Keratinocyte (primary cell): Measurements from ENCODE around the gene LEUTX. TPM values are rescaled to one million over a fixed set of nuclear protein-coding genes. Genes with fewer than 3 reads are reported as not detected.

Source experiments
- DNase-seq: peaks from one replicate; pipeline ENCODE4 v3.0.0-alpha.2; 2011; ENCODE audit warnings: low read depth, missing footprints, low spot score
- FAIRE-seq: peaks from 2 replicates; lab custom pipeline; 2011; peaks lifted over from hg19 to GRCh38; lab: Jason Lieb, UNC
- H2AFZ ChIP-seq: 2 replicates; pipeline ENCODE4 v1.6.0; 2012; ENCODE audit warnings: low read length, control low read depth, inconsistent platforms; ENCODE audit not compliant: control insufficient read depth
- H3K27ac ChIP-seq: 2 replicates; pipeline ENCODE4 v1.5.1; 2011; ENCODE audit warnings: low read length; ENCODE audit not compliant: control insufficient read depth, insufficient read depth
- H3K27me3 ChIP-seq: 3 replicates; pipeline ENCODE4 v1.6.0; 2011; ENCODE audit warnings: low read length; ENCODE audit not compliant: control insufficient read depth, insufficient read depth; ENCODE audit errors: extremely low read depth
- H3K36me3 ChIP-seq, 2 experiments: 2 replicates in 1 of 2; 3 replicates in 1 of 2; pipeline ENCODE4 v1.5.1; 2011; ENCODE audit warnings: low read length in 2 of 2, mild to moderate bottlenecking in 1 of 2; ENCODE audit not compliant: control insufficient read depth in 2 of 2, insufficient read depth in 2 of 2; ENCODE audit errors: extremely low read depth in 1 of 2
- H3K4me1 ChIP-seq: 3 replicates; pipeline ENCODE4 v1.5.1; 2011; ENCODE audit warnings: low read length; ENCODE audit not compliant: control insufficient read depth, insufficient read depth; ENCODE audit errors: extremely low read depth
- H3K4me2 ChIP-seq: 3 replicates; pipeline ENCODE4 v1.6.0; 2011; ENCODE audit warnings: low read depth, low read length; ENCODE audit not compliant: control insufficient read depth, insufficient read depth; ENCODE audit errors: extremely low read depth
- H3K4me3 ChIP-seq, 3 experiments: fragments of 200-600 bp in 1 of 3; sonication (generic) in 1 of 3; 2 replicates in 2 of 3; 3 replicates in 1 of 3; pipeline ENCODE4 v1.5.1; 2011 to 2016; ENCODE audit warnings: low read length in 3 of 3, mild to moderate bottlenecking in 3 of 3, control low read depth in 2 of 3, inconsistent platforms in 1 of 3, low read depth in 1 of 3, mixed read lengths in 1 of 3, mixed run types in 1 of 3, moderate library complexity in 1 of 3; ENCODE audit not compliant: control insufficient read depth in 2 of 3, insufficient read depth in 2 of 3; ENCODE audit errors: extremely low read depth in 1 of 3
- H3K79me2 ChIP-seq: 2 replicates; pipeline ENCODE4 v1.6.0; 2012; ENCODE audit warnings: low read length; ENCODE audit not compliant: control insufficient read depth, insufficient read depth
- H3K9ac ChIP-seq: 3 replicates; pipeline ENCODE4 v1.6.0; 2011; ENCODE audit warnings: low read length; ENCODE audit not compliant: control insufficient read depth, insufficient read depth; ENCODE audit errors: extremely low read depth
- H3K9me1 ChIP-seq: 3 replicates; pipeline ENCODE4 v1.6.0; 2011; ENCODE audit warnings: low read length; ENCODE audit not compliant: control insufficient read depth, insufficient read depth; ENCODE audit errors: extremely low read depth
- H3K9me3 ChIP-seq: 2 replicates; pipeline ENCODE4 v1.5.1; 2012; ENCODE audit warnings: low read depth, low read length; ENCODE audit not compliant: control insufficient read depth
- H4K20me1 ChIP-seq: 3 replicates; pipeline ENCODE4 v1.6.0; 2011; ENCODE audit warnings: low read length; ENCODE audit not compliant: control insufficient read depth, insufficient read depth; ENCODE audit errors: extremely low read depth
- EZH2 ChIP-seq: IDR thresholded peaks from one replicate; pipeline ENCODE4 v1.6.1; 2012; ENCODE audit warnings: inconsistent platforms, mild to moderate bottlenecking, low read length, moderate library complexity
- dilution Hi-C: fragments of 300-500 bp; cut with MboI; formaldehyde crosslinking; loops from one replicate; pipeline ENCODE4 v1.7.0; 2020; ENCODE audit warnings: low sequenced_read_pairs; ENCODE audit not compliant: extremely low pct_ligation_motif_present
- polyA plus RNA-seq, 5 experiments: library from polyadenylated mRNA; depleted of rRNA in 3 of 5; stranded (reverse) in 3 of 5; stranded (forward) in 1 of 5; unstranded in 1 of 5; fragments of >200 nt; gene quantifications; 1 replicate in 1 of 5; 2 replicates in 3 of 5; 3 replicates in 1 of 5; pipeline versions ENCODE4 v1.2.1 to v1.2.3, GENCODE V29; 2011 to 2012; ENCODE audit warnings: missing spikeins in 2 of 5, low read depth in 1 of 5, low replicate concordance in 1 of 5
- TF ChIP-seq, protein P1 (sequence below), 3 experiments: IDR thresholded peaks in 1 of 3; conservative IDR thresholded peaks in 1 of 3; optimal IDR thresholded peaks in 1 of 3; 2 replicates in 2 of 3; 3 replicates in 1 of 3; pipeline versions ENCODE3 to v1.5.1; 2011; ENCODE audit warnings: low read length in 3 of 3, mild to moderate bottlenecking in 3 of 3, moderate library complexity in 2 of 3, control low read depth in 1 of 3, inconsistent platforms in 1 of 3; ENCODE audit not compliant: insufficient read depth in 2 of 3; ENCODE audit errors: extremely low read depth in 1 of 3

Gene LEUTX
- polyA plus RNA-seq, 1 donor (not counting 4 experiments of a cell fraction or from before 2014, with no cell fraction given): not detected

GRCh38 chr19:39809368-39809767 is 30.7 kb downstream of the LEUTX start:
- H3K79me2 ChIP-seq: no peaks in the 10 kb centered on the region
- H3K4me2 ChIP-seq: no peak overlapping the region
- no peak overlapping the region for H3K27ac ChIP-seq
- no peak overlapping the region for H3K9ac ChIP-seq
- H2AFZ ChIP-seq: no peak overlapping the region
- H3K9me1 ChIP-seq: no peaks in the 10 kb centered on the region
- H3K27me3 ChIP-seq: no peaks in the 10 kb centered on the region
- H3K4me1 ChIP-seq: no peaks in the 10 kb centered on the region
- H3K9me3 ChIP-seq: no peaks in the 10 kb centered on the region
- DNase-seq (no peak), FAIRE-seq (no peak)
- no peak for TF ChIP-seq EZH2
- TF ChIP-seq, protein P1, sequence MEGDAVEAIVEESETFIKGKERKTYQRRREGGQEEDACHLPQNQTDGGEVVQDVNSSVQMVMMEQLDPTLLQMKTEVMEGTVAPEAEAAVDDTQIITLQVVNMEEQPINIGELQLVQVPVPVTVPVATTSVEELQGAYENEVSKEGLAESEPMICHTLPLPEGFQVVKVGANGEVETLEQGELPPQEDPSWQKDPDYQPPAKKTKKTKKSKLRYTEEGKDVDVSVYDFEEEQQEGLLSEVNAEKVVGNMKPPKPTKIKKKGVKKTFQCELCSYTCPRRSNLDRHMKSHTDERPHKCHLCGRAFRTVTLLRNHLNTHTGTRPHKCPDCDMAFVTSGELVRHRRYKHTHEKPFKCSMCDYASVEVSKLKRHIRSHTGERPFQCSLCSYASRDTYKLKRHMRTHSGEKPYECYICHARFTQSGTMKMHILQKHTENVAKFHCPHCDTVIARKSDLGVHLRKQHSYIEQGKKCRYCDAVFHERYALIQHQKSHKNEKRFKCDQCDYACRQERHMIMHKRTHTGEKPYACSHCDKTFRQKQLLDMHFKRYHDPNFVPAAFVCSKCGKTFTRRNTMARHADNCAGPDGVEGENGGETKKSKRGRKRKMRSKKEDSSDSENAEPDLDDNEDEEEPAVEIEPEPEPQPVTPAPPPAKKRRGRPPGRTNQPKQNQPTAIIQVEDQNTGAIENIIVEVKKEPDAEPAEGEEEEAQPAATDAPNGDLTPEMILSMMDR (optimal IDR thresholded peaks at IDR 0.05 in 1 of 3, IDR thresholded peaks at IDR 0.05 in 1 of 3, conservative IDR thresholded peaks at IDR 0.05 in 1 of 3; ENCODE audit: extremely low read depth in 1 of 3, insufficient read depth in 2 of 3, low read length in 3 of 3): no peak
- no peak overlapping the region for H3K4me3 ChIP-seq
- dilution Hi-C loops: no loop called here
- no peaks in the 10 kb centered on the region for H3K36me3 ChIP-seq
- H4K20me1 ChIP-seq: no peaks in the 10 kb centered on the region

GRCh38 chr19:39810424-39810823 is 31.8 kb downstream of the LEUTX start:
- FAIRE-seq (no peak), DNase-seq (no peak)
- TF ChIP-seq EZH2: no peak
- TF ChIP-seq, protein P1 (optimal IDR thresholded peaks at IDR 0.05 in 1 of 3, IDR thresholded peaks at IDR 0.05 in 1 of 3, conservative IDR thresholded peaks at IDR 0.05 in 1 of 3; ENCODE audit: extremely low read depth in 1 of 3, insufficient read depth in 2 of 3, low read length in 3 of 3): no peak
- no peaks in the 10 kb centered on the region for H3K79me2 ChIP-seq
- H3K27me3 ChIP-seq: no peaks in the 10 kb centered on the region
- no peaks in the 10 kb centered on the region for H3K9me1 ChIP-seq
- dilution Hi-C loops: no loop called here
- no peak overlapping the region for H3K4me2 ChIP-seq
- no peaks in the 10 kb centered on the region for H4K20me1 ChIP-seq
- H3K4me3 ChIP-seq: no peak overlapping the region
- no peaks in the 10 kb centered on the region for H3K36me3 ChIP-seq
- no peaks in the 10 kb centered on the region for H3K4me1 ChIP-seq
- H3K9me3 ChIP-seq: no peaks in the 10 kb centered on the region
- H2AFZ ChIP-seq: no peak overlapping the region
- H3K27ac ChIP-seq: no peak overlapping the region
- H3K9ac ChIP-seq: no peak overlapping the region
